Bone marrow (tissue), 2 donors: ENCODE results near the gene MYH1.

Experiments used
- DNase-seq, 2 donors: peaks; one replicate each; lab custom pipeline; 2025; lab: John Stamatoyannopoulos, UW

MYH1 gene

DNA sequence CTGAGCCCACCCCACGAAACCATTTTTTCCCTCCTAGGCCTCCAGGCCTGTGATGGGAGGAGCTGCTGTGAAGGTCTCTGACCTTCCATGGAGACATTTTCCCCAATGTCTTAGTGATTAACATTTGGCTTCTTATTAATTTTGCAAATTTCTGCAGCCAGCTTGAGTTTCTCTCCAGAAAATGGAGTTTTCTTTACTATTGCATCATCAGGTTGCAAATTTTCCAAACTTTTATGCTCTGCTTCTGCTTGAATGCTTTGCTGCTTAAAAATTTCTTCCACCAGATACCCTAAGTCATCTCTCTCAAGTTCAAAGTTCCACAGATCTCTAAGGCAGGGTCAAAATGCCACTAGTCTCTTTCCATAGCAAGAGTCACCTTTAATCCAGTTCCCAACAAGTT, 36.1 kb downstream of the MYH1 start:
- DNase-seq: no peak

DNA sequence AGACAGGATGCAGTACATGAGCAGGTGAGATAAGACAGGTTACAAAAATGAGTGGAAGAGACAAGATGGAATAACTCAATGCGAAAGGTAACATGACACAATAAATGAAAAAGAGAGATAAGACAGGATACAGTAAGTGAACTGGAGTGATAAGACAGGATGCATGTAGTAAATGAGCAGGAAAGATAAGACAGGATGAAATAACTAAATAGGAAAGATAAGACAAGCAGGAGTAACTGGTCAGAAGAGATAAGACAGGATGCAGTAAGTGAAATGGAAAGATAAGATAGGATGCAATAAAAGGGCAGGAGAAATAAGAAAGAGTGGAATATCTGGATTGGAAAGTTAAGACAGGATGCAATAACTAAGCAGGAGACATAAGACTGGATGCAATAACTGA, 40.6 kb downstream of the MYH1 start:
- DNase-seq: no peak

DNA sequence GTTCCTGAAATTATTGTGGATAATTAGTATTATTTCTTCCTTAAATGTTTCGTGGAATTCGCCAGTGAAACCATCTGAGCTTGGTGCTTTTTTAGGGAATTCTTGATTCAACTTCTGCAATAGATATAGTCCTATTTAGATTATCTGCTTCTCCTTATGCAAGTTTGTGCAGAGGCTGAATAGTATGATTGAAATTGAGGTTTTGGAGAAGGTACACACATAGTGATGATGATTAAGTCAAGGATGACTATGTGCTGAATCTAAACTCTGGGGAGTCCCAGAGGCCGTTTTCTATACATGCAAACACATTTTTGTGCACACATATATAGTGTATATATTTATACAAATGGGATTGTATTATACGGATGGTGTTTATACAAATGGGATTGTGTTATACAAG, 43.8 kb downstream of the MYH1 start:
- no peak for DNase-seq

DNA sequence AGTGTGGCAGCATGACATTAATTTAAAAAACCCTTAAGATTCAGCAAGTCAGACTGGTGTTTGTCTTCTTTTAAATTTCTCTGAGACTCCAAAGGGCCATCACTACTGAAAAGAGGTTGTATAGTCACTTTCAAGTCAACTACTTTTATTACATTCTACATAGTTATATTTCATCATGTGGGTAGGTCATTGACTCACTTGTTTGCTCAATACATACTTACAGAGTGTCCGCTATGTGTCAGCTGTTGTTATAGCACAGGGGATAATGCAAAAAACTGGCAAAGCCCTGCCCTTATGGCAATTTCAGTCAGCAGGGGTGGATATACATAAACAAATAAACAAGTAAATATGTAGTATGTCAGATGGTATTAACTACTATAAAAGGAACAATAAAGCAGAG, 46.5 kb downstream of the MYH1 start:
- no peak for DNase-seq

DNA sequence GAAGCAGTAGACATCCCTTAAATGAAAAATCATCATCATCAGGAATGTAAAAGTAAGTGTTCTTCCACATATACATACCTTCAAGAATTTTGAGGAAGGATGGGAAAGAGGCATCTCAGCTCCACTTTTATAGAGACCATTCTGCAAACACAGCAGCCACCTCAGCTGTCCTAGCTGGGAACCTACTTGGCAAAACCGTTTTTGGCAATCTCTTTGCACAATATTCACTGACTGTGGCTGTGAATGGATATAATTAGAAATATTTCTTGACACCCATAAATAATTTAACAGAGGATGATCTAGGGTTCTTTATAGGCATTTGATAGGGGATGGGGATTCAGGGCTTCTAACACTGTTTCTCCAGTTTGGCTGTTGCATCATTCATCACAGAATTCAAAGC, 48.9 kb downstream of the MYH1 start, which contains the start of gene MYH4:
Gene MYH4, minus strand, starts transcription at position 101 of the 400 bp plus-strand sequence. CDS start 2,814 bp downstream, outside the sequence.
- no peak for DNase-seq

DNA sequence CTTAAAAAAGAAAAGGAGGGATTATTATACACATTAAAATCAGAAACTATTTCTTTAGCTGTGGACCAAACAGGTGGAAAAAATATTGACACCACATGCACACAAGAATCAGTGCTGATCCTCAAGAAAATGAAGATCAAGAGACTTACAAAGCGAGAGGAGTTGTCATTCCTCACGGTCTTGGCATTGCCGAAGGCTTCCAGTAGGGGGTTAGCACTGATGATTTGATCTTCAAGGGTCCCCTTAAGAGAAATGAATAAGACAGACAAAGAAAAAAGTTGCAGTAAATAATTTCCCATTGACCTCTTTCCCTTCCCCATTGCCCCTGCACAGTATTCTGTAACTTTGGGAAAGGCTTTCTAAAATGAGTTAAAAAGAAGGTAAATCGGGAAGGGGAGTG, 54.9 kb downstream of the MYH1 start:
- no peak for DNase-seq

DNA sequence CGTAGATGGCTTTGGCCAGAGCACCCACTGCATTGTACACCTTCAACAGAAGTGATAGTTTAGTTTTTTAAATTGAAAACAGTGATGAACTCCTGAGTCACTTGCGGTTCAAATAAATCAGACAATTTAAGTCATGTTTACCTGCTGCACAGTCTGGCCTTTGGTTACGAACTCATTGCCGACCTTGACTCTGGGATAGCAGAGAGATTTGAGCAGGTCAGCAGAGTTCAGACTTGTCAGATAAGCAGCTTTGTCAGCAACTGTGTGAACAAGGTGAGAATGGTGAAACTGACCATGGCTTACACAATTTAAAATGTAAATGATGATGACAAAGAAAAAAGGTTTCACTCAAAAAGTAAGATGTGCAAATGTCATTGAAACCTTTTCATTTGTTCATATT, 58.3 kb downstream of the MYH1 start:
- DNase-seq: no peak

DNA sequence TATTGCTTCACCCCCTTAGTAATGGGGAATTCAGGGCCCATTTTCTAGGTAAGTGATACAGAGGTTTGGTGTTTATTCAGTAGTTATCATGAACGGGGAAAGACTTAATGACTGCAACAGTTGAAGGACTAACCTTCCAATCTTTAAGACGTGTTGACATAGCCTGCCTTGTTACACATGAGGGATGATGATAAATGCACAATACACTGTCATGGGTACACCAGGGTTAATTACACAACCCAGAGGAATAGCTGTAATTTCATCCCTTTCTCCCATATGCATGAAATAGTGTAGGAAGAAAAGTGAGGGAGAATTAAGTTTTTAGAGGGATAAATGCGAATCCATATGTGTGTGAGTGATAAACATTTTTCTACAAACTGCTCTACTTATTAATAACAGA, 59.6 kb downstream of the MYH1 start:
- DNase-seq: no peak

DNA sequence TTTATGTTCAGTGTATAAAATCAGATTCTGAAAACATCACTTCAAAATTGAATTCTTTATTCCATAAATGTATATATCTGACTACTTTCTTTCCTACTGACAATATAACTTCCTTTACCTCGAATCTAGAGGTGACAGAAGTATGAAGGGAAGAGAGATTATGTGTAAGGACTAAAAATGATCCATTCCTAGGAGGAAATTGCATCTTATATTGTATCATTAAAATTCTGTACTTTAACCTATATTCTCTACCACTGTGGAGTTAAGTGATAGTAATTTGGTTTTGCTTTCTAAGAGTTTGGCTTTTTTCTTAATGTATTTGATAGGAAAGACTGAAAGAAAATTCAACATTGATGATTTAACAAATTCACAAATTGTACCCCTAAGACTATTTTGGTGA, 60.4 kb downstream of the MYH1 start:
- DNase-seq: no peak

DNA sequence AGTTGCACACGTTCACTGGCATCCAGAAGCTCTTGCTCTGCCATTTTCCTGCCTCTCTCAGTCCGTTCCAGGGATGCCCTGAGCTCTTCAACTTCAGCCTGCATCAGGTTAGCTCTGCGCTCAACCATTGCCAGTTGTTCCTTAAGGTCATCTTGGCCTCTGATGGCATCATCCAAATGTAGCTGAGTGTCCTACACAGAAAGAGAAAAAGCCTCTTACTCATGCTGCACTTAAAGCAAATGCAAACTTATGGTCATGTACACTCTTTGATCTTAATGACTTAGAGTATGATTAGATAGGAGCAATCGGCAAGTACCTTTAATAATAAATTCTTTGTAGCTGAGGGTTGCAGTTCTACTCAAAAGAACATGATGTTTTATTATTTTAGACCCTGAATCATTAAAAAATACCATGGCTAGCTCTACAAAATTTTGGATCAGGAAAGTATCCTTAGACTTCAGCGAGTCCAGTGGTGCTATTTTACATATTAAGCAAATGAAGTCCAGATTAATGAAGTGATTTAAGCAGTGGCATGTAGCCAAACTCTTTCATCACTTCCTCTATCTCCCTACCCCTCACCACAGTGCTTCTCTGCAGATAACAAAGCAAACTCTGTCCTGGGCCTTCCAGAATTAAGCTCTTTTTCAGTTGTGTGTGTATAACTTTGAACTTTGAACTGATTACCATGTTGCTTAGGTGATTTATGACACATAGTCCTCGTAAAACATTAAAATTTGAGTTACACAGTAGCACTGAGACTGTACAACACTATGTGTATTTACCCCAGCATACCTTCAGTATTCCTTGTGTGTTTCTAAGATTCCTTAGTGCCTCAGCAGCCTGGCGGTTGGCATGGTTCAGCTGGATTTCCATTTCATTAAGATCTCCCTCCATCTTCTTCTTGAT, 71.1 kb downstream of the MYH1 start:
- DNase-seq: no peak
